ENCODE data around the gene TGIF1. TPM values are rescaled to one million over a fixed set of nuclear protein-coding genes. Genes with fewer than 3 reads are reported as not detected.
"Not testable (repeated sequence)": the region's sequence is repeated elsewhere in the genome, so short reads cannot be mapped to it uniquely, and the experiment has no call there.

TGIF1 gene
- total RNA-seq, 1 donor from 2014 or later = 20.6 TPM

DNA sequence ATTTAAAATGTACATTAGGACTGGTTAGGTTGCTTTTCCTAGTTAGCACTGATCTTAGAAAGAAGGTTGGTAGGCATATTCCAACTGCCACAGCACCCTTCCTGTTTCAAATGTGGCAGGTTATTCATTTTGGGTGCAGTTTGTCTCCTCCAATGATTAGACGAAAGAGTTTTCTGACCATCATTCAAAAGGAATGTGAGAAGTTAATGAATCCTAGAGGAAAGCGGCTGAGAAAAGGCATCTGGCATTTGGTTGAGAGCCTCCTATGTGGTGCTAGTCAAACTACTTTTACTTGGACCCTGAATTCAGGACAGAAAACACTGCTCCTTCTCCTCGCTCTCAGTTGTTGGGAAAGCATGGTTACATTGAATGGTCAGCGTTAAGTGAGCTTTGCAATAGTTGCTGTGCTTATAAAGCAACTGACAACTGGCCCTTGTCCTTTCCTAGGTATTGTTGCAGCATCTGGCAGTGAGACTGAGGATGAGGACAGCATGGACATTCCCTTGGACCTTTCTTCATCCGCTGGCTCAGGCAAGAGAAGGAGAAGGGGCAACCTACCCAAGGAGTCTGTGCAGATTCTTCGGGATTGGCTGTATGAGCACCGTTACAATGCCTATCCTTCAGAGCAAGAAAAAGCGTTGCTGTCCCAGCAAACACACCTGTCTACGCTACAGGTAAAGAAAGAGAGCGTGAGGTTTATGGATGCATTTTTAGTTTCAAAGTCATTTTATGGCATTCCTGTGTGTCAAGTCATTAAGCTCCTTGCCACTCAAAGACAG lies 6.1 kb downstream of the TGIF1 start:
- no peak for DNase-seq

DNA sequence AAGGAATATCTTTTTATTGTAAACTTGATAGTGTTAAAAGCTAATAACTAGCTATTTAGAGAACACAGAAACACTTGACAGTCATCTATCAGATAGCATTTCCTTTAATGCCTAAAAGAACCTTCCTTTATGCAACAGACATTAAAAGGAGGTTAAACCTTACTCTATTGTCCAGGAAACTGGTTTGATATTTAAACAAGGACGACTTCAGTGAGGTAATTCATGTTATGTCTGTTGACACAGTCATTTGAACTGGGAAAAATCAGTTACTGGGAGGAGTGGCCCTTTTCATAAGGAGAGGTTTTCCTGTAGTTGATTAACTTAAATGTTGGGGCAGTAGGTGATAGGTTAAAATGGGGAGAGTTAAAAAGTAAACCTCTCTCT lies 6.7 kb downstream of the TGIF1 start:
- no peak for DNase-seq

DNA sequence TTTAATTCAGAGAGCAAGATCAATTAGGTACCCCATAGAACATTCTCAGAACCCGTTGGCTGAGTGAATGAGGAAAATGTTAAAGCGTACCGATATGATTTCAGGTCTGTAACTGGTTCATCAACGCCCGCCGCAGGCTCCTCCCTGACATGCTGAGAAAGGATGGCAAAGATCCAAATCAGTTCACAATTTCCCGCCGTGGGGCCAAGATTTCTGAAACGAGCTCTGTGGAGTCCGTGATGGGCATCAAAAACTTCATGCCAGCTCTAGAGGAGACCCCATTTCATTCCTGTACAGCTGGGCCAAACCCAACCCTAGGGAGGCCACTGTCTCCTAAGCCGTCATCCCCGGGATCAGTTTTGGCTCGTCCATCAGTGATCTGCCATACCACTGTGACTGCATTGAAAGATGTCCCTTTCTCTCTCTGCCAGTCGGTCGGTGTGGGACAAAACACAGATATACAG lies 7.3 kb downstream of the TGIF1 start:
- DNase-seq = no peak

DNA sequence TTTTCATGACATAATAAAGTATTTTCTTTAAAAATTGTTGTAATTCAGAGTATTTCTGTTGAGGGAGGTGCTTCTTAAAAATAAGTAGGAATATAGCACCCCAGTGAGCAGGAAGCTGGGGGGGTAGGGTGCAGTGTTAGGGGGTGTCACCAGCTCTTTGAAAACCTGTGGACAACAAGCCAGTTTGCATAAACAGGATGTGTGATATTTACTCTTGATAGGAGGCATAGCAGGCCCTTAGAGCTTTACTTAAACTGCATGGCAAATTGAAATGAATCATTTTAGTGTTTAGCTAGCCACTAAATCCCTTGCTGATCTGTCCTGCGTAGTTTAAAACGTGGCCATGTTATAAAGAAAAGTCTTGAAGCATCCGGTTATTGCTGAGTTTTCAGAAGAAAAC lies 8.4 kb downstream of the TGIF1 start:
- no peak for DNase-seq

DNA sequence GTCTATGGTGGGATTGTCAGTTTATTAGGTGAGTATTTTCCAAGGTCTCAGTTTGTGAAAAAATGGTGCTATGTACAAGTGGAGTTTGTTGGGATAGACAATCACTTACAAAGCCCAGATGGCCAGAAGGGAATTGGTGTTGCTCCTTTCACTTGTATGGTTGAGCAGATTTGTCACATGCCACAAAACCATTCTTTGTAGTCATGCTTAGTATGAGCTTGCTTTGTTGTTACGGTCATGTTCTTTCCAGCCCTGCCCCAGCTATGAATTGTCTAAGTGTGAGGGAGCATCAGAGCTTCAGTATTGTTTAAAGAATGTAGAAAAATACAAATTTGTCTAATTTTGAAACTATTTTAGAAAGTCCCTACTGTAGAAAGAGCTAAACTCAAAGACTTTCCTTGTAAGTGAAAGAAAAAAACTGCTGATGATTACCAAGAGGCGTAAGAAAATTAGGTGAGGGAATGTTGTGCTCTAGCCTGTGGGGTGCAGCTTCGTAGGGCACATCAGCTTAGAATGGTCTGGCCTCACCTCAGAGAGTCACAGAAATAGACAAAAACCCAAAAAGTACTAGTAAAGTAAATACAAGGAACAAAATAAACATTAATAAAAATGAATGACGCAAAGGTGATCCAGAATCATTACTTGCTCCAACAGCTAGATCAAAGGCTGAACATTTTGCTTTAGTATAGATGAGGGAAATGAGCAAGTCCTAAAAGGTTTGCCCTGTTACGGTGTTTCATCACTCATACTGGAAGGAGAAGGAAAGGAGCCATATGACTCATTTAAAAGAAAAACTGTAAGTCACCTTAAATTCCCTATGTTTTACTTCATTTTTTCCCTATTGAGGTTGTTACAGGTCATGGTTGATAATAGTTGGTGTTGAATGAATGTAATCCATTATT lies 9.2 kb downstream of the TGIF1 start:
- no peak for DNase-seq

DNA sequence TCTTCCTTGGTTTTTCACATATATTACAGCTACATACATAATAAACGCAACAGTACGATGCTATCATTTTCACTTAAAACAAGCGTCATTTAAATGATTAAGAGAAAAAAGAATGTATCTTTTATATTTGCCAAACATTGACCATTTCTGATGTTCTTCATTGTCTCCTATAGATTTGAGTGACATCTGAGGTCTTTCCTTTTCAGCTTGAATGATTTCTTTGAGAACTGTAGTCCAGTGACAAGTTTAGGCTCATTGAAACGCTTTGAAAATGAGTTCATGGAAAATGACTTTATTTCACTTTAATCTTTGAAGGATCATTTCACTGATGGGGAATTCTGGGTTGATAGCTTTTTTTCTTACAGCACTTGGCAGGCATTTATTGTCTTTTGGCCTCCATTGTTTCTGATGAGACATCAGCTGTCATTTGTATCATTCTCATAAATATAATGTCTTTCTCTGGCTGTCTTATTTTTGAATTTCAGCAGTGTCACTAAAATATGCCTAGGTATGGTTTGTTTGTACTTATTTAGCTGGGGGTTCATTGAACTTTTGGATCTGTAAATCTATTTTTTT lies 10.9 kb downstream of the TGIF1 start:
- no peak for DNase-seq

DNA sequence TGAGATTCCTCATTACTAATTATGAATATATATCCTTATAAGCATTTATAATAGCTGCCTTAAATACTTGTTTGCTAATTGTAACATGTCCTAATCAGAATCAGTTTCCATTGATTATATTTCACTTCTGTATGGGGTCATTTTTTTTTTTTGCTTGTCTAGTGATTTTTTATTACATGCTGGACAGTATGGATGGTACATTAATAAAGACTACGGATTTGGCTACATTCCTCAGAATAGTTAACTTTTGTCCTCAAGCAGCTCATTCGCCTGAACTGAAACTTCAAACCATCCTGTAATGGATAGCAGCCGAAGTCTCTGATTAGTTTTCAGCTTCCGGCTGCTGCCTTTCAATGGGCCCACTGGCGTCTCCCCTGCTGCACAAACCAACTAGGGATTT lies 11.7 kb downstream of the TGIF1 start:
- DNase-seq = no peak

DNA sequence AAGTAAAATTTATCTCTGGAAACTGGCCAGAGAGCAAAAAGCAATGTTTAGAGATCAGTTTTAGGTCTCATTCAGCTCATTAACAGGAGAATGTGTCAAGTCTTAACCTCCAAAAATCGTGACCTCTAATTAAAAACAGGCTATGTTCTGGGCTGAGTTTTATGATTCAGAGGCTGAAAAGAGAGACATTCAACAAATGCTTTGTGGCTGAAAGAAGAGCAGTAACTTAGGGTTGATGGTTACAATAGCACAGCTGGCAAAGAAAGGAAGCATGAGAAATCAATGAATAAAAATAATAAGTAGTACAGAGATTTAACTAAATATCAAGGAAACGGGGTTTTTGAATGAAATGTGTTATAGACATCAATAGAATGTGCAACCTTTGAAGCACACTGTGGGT lies 13.1 kb downstream of the TGIF1 start:
- DNase-seq = no peak

DNA sequence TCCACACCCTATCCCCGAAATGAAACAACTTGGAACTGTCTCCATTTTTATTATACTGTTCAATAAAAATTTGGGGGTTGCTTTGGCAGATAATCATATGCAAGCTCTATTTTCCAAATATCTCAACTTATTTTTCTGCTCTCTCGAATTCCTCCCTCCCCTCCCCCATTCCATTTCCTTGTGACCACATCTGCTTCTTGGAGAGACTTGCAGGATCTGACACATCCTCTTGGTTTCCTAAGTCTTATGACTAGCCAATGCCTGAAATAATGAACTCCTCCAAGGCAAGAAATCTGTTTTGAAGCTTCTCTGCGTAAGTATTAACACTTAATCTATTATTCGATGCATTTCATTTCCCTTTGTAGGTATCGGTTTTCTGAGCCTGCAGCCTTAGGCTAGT lies 16.1 kb downstream of the TGIF1 start:
- DNase-seq = no peak

DNA sequence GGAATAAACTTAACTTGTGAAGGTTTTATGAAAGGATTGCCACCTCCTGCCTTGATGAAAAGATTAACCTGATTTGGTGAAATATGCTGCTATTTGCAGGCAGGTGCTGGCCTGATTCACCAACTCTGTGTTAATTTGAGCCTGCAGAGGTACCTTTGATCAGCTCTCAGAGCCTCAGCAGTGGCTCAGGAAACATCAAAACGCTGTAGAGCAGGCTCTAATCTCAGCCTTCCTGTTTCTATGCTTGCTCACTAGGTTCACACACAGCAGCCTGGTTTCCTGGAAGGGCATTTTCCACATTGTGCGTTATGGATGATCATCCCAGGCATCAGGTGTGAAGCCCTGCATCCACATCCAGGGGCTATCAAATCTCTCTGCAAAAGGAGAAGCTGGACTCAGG lies 16.9 kb downstream of the TGIF1 start:
- no peak for DNase-seq

DNA sequence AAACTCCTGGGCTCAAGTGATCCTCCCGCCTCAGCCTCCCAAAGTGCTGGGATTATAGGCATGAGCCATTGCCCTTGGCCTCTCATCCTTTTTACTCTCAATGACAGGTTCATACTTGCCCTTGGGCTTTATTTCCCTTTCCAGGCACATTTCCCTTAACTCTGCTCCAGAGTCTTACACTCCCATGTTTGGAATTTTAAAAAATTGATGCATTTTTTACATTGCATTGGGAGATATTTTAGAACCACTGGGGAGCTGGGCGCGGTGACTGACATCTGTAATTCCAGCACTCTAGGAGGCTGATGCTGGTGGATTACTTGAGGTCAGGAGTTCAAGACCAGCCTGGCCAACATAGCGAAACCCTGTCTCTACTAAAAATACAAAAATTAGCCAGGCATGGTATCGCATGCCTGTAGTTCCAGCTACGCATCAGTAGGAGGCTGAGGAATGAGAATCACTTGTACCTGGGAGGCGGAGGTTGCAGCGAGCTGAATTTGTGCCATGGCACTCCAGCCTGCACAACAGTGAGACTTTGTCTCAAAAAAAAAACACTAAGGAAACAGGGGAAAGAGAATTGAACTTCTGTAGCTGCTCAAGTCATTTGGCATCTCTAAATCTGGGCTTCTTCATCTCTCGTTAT lies 18.2 kb downstream of the TGIF1 start:
- DNase-seq = no peak

DNA sequence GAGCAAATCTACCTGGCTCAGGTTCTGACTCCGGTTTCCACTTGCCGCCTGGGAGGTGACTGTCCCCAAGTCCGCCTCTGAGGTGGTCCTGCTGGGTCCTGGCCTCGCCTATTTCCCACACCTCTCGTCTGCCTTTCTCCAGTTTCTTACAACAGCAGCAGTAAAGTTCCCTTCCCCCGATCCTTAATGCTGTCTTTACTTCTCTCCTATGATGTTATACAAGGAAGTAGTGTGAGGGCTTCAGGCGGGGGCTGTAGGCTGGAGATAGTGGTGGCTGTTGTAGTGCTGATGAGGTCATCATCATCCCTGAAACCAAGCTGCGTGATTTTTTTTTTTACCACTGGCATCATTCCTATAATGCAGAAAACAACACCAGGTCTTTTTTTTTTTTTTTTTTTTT lies 18.9 kb downstream of the TGIF1 start:
- DNase-seq = no peak

DNA sequence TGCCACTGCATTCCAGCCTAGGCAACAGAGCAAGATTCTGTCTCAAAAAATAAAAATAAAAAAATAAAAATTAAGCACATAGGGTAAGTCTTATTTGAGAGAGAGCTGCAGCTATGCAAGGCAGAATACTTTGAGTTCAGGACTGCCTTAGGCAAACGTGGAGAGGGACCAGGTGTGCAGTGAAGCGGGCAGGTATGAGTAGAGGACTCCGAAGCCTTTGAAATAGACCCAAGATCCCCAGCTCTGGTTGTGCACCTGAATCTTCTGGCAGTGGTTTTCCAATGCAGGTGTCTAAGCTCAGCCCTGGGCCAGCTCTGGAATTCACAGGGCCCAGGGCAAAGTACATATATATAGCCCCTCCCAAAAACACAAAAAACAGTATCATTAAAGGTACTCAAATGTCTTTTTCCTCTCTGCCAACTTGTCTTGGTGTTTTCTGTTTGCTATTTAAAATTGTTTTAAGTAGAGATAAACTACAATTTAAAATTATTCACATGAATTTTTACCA lies 21.2 kb downstream of the TGIF1 start:
- no peak for DNase-seq

DNA sequence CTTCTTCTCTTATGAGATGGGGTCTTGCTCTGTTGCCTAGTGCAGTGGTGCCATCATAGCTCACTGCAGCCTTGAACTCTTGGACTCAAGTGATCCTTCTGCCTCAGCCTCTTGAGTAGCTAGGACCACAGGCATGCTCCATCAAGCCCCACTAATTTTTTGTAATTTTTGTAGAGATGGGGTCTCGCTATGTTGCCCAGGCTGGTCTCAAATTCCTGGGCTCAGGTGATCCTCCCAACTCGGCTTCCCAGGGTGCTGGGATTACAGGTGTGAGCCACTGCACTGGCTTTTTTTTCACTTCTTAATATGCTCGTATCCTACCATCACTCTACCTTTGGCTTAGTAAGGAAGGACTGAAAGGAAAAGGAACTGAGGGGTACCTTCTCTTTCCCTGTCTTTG lies 22.1 kb downstream of the TGIF1 start:
- not testable (repeated sequence) for DNase-seq

DNA sequence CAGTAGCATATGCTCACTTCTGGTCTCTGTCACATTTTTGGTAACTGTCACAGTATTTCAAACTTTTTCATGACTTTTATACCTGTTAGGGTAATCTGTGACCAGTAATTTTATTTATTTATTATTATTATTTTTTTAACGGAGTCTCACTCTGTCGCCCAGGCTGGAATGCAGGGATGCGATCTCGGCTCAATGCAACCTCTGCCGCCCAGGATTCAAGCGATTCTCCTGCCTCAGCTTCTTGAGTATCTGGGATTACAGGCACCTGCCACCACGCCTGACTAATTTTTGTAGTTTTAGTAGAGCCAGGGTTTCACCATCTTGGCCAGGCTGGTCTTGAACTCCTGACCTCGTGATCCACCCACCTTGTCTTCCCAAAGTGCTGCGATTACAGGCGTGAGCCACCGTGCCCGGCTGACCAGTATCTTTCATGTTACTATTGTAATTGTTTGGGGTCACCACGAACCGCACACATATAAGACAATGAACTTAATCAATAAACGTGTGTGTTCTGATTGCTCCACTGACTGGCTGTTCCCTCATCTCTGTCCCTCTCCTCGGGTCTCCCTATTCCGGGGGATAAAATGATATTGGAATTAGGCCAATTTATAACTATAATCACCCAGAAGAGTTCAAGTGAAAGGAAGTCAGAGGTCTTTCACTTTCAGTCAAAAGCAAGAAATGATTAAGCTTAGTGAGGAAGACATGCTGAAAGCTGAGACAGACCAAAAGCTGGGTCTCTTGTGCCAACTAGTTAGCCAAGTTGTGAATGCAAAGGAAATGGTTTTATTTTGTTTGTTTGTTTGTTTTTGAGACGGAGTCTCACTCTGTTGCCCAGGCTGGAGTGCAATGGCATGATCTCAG lies 22.9 kb downstream of the TGIF1 start:
- no peak for DNase-seq

DNA sequence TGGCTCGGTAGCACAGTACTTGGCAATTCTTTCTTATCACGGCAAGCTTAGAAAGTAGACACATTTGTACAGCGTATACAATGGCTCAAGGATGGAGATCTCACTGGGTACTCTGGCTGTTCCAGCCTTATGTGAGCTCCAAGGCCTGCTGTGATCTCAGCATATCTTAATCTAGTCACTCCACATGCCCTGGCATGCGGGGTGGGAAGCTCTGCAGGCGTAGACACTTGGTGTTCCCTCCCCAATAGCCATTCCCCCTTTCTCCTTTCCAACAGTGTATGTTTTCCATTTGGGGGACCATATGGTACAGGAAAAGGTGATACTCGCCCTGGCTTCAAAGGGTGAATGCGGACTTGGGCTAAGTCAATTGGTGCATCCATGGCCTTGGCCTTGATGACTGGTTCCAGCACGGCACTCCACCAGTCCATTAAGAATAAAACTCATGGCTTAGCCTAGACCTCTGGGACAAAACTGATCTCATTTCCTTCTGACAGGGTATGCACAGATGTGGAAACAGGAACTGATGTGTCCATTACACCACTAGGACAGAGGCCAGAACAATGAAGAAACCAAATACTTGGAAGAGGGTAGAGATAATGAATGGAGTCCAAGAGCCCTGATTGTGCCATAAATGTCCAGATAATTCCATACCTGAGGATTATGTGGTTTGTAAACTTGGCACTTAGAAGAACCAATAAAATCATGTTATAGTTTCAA lies 28.4 kb downstream of the TGIF1 start:
- no peak for DNase-seq

DNA sequence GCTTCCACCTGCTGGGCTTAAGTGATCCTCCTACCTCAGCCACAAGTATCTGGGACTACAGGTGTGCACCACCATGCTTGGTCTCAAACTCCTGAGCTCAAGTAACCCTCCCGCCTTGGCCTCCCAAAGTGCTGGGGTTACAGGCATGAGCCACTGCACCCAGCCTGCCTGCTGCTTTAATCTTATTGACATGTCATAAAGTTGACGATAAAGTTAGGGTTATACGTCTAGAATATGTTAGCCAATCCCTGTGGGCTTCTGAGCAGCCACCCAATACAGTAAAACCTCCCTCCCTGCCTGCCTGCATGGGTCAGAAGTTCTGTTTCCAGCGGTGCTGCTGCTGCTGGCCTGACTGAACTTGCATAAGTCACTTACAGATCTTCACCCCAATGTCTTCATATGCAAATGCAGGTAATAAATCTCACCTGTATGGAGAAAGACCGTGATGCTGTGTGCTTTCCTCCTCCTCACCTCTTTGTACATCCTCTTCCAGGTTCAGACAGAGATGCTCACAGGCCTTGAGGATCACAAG lies 30.1 kb downstream of the TGIF1 start:
- no peak for DNase-seq

DNA sequence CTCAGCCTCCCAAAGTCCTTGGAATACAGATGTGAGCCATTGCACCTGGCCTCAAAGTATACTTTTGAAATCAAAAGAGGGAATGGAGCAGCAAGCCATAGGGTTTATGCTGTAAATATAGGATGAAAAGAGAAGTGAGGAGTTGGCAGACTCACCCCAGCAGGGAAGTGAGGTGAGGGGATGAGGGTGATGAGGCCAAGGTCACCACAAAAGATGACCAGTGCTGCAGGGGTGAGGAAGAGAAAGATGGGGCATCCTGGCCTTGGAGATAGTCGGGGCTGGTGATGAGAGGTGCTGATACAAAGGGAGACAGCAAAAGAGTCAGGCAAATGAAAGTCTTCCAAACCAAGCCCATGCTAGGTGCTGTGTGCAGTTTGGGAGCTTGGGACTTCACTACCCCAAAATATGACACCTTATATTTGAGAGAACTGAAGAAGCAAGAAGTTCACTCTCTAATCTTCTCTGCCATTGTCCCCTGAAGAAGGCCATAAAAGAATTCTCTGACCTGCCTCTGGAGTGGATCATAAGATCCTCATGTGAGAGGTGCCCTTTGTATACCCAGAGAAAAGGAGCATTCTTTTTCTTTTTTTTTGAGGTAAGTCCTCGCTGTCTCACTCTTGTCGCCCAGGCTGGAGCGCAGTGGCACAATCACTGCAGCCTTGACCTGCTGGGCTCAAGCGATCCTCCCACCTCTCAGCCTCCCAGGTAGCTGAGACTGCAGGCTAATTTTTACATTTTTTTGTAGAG lies 31.0 kb downstream of the TGIF1 start:
- DNase-seq = no peak

DNA sequence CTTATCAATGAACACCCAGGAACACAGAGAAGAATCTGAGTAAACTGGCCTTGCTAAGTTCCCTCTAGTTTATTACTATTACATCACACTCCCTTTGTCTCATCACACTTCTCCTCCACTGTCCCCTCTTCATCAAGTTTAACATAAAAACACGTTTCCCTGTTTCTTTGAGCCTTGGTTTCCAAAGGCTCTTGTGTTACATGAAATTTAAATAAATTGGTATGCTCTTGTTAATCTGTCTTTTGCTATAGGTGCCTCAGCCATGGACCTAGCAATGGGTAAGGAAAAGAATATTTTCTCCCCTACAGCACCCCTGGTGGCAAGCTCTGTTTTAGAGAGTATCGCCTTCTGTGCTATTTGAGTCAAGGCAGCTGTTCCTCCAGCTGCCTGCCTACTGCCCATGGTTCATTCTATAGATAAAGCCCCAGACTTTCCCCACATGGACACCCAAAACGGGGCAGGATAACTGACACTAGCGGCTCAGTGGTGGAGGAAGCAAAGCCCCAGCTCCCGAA lies 31.8 kb downstream of the TGIF1 start:
- DNase-seq = no peak

DNA sequence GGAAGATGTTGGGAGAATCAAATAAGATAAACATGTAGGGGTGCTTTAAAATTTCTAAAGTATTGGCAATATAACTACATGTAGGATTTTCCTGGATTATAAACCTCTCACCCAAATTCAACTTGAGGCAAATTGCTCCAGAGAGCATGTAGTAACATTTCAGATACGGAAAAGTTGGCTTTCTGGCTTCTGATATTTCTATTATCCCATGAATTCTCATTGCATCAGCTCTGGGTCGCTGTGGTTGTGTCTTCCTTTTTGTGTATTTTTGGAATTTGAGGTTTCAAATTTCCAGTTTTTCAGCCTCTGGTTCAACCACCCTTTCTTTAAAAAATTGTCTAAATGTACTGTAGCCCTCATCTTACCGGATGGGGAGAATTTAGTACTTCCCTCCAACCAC lies 32.3 kb downstream of the TGIF1 start:
- no peak for DNase-seq
